ENCODE measurements around the gene JAKMIP1. TPM values are rescaled to one million over a fixed set of nuclear protein-coding genes. Genes with fewer than 3 reads are reported as not detected.

The JAKMIP1 gene
- total and polyA plus RNA-seq, 2 of the 13 experiments (the other 11 are each of a cell fraction or from before 2014, with no cell fraction given): not detected

GRCh38 chr4:6175426-6175825 is 24.9 kb downstream of the JAKMIP1 start (continued):
- TF ChIP-seq RBM22 (optimal IDR thresholded peaks at IDR 0.05; ENCODE audit: low read length) (no peak), ZNF614 (CRISPR knock-in tag; IDR thresholded peaks at IDR 0.05; ENCODE audit: borderline replicate concordance) (no peak), SCMH1 (CRISPR knock-in tag; IDR thresholded peaks at IDR 0.05; ENCODE audit: borderline replicate concordance) (no peak)

DNA sequence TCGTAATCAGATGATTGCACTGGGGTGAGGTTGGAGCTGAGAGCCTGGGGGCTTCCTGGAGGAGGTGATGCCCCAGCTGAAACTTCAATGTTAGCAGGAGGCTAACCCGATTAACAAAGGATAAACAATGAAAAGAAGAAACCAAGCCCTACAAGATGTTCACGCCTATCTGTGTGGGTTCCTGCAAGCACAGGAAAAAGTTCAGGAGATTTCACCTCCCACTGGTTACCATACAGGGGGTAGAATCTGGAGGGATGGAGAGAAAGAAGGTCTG is 27.5 kb downstream of the JAKMIP1 start:
- Histone ChIP-seq H3K4me2 (ENCODE audit: low read depth, low read length) (no peak overlapping the region), H3K27me3 (ENCODE audit: control insufficient read depth in 1 of 2, insufficient read depth in 2 of 2, low read length in 2 of 2) (no peaks in the 10 kb centered on the region), H2AFZ (ENCODE audit: low read length) (no peak overlapping the region), H3K9me3 (ENCODE audit: low read length) (peaks cover 7% of the 10 kb centered on the region; the same call in 1 of the 2 replicates), H3K36me3 (replicated peaks in 1 of 2; ENCODE audit: control insufficient read depth in 1 of 2, insufficient read depth in 2 of 2, low read length in 2 of 2) (no peaks in the 10 kb centered on the region), H3K4me3 (replicated peaks in 1 of 3; ENCODE audit: insufficient read depth in 1 of 3, low read depth in 2 of 3, low read length in 3 of 3) (no peak overlapping the region), H3K79me2 (ENCODE audit: insufficient read depth, low read length) (no peaks in the 10 kb centered on the region), H3K4me1 (ENCODE audit: insufficient read depth, low read length) (no peaks in the 10 kb centered on the region), H3K27ac (ENCODE audit: extremely low read length, insufficient read depth, low read length) (no peak overlapping the region), H4K20me1 (ENCODE audit: insufficient read depth, low read length) (no peaks in the 10 kb centered on the region), H3K9ac (ENCODE audit: insufficient read depth, low read depth, low read length) (no peak overlapping the region)
- WGBS (ENCODE audit: low lambda C conversion rate): 19% methylated on average over 3 of the region's 3 CpGs
- no peak for ATAC-seq
- POLR2A ChIA-PET: no interaction called here
- CTCF ChIA-PET (ENCODE audit: low intra/inter-chr PET ratio, low total read pairs): no interaction called here
- intact Hi-C loops (cut with micrococcal nuclease; ENCODE audit: unreplicated experiment): no loop called here
- DNase-seq (ENCODE audit: low spot score): no peak
- no peak for FAIRE-seq
- in situ Hi-C loops (cut with HindIII; ENCODE audit: extremely low pct_ligation_motif_present, low pct_unique_long_range_greater_than_20kb): no loop called here
- no TSS peak for BruUV-seq (replicated peaks)
- TF ChIP-seq, protein P1, sequence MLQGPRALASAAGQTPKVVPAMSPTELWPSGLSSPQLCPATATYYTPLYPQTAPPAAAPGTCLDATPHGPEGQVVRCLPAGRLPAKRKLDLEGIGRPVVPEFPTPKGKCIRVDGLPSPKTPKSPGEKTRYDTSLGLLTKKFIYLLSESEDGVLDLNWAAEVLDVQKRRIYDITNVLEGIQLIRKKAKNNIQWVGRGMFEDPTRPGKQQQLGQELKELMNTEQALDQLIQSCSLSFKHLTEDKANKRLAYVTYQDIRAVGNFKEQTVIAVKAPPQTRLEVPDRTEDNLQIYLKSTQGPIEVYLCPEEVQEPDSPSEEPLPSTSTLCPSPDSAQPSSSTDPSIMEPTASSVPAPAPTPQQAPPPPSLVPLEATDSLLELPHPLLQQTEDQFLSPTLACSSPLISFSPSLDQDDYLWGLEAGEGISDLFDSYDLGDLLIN (CRISPR knock-in tag; IDR thresholded peaks at IDR 0.05; ENCODE audit: borderline replicate concordance): no peak
- TF ChIP-seq RBM22 (optimal IDR thresholded peaks at IDR 0.05; ENCODE audit: low read length): no peak

- no peak for TF ChIP-seq JARID2 (CRISPR knock-in tag; IDR thresholded peaks at IDR 0.05; ENCODE audit: insufficient replicate concordance)
- TF ChIP-seq HNF4A (CRISPR knock-in tag; IDR thresholded peaks at IDR 0.05): no peak
- no peak for TF ChIP-seq SNAI1 (CRISPR knock-in tag; IDR thresholded peaks at IDR 0.05; ENCODE audit: borderline replicate concordance)
- no peak for TF ChIP-seq ZBTB38 (CRISPR knock-in tag; IDR thresholded peaks at IDR 0.05)
- no peak for TF ChIP-seq KLF15 (CRISPR knock-in tag; IDR thresholded peaks at IDR 0.05; ENCODE audit: borderline replicate concordance)
- TF ChIP-seq ARNT2 (CRISPR knock-in tag; IDR thresholded peaks at IDR 0.05; ENCODE audit: low read depth): no peak
- no peak for TF ChIP-seq ZNF737 (CRISPR knock-in tag; IDR thresholded peaks at IDR 0.05; ENCODE audit: borderline replicate concordance)
- no peak for TF ChIP-seq KDM4B (CRISPR knock-in tag; IDR thresholded peaks at IDR 0.05)
- no peak for TF ChIP-seq PATZ1 (CRISPR knock-in tag; IDR thresholded peaks at IDR 0.05)
- no peak for TF ChIP-seq PHF21A (CRISPR knock-in tag; IDR thresholded peaks at IDR 0.05)
- Histone ChIP-seq H3K9ac (ENCODE audit: insufficient read depth, low read depth, low read length) (no peak overlapping the region), H3K79me2 (ENCODE audit: insufficient read depth, low read length) (no peaks in the 10 kb centered on the region), H3K4me2 (ENCODE audit: low read depth, low read length) (no peak overlapping the region), H3K27me3 (ENCODE audit: control insufficient read depth in 1 of 2, insufficient read depth in 2 of 2, low read length in 2 of 2) (no peaks in the 10 kb centered on the region), H2AFZ (ENCODE audit: low read length) (no peak overlapping the region), H4K20me1 (ENCODE audit: insufficient read depth, low read length) (no peaks in the 10 kb centered on the region), H3K4me1 (ENCODE audit: insufficient read depth, low read length) (no peaks in the 10 kb centered on the region), H3K27ac (ENCODE audit: extremely low read length, insufficient read depth, low read length) (no peak overlapping the region), H3K4me3 (replicated peaks in 1 of 3; ENCODE audit: insufficient read depth in 1 of 3, low read depth in 2 of 3, low read length in 3 of 3) (no peak overlapping the region), H3K36me3 (replicated peaks in 1 of 2; ENCODE audit: control insufficient read depth in 1 of 2, insufficient read depth in 2 of 2, low read length in 2 of 2) (no peaks in the 10 kb centered on the region), H3K9me3 (ENCODE audit: low read length) (peaks cover 7% of the 10 kb centered on the region; the same call in 1 of the 2 replicates)
- FAIRE-seq: no peak
- intact Hi-C loops (cut with micrococcal nuclease; ENCODE audit: unreplicated experiment): no loop called here
- no peak for DNase-seq (ENCODE audit: low spot score)
- ChIA-PET POLR2A (no interaction called here), CTCF (ENCODE audit: low intra/inter-chr PET ratio, low total read pairs) (no interaction called here)
- ATAC-seq: no peak
- no TSS peak for BruUV-seq (replicated peaks)
- WGBS (ENCODE audit: low lambda C conversion rate): 2% methylated on average over 7 of the region's 9 CpGs
- in situ Hi-C loops (cut with HindIII; ENCODE audit: extremely low pct_ligation_motif_present, low pct_unique_long_range_greater_than_20kb): no loop called here
Observed at GRCh38 chr4:6172093-6172926, 28.0 kb downstream of the JAKMIP1 start.
